Measurements from ENCODE around the gene ADRA2A. TPM values are rescaled to one million over a fixed set of nuclear protein-coding genes. Genes with fewer than 3 reads are reported as not detected.

Gene ADRA2A
- total RNA-seq, 1 donor from 2014 or later = 0.07 TPM

- Mint-ChIP-seq H3K4me3 (ENCODE audit: unreplicated experiment) (no peak overlapping the region), H3K36me3 (ENCODE audit: low read depth) (no peaks in the 10 kb centered on the region), H3K9me3 (ENCODE audit: low read depth) (no peaks in the 10 kb centered on the region), H3K27ac (ENCODE audit: unreplicated experiment) (no peak overlapping the region), H3K27me3 (ENCODE audit: low read depth) (peaks cover 3% of the 10 kb centered on the region), H3K4me1 (ENCODE audit: low read depth) (no peaks in the 10 kb centered on the region)
- DNase-seq (ENCODE audit: low spot score) = no peak
- no peak for TF ChIP-seq CTCF (IDR thresholded peaks at IDR 0.05)
Observed at GRCh38 chr10:111112333-111112732, 35.5 kb downstream of the ADRA2A start.

- H3K4me1 Mint-ChIP-seq (ENCODE audit: low read depth) = no peaks in the 10 kb centered on the region
- H3K27me3 Mint-ChIP-seq (ENCODE audit: low read depth) = peaks cover 5% of the 10 kb centered on the region
- H3K36me3 Mint-ChIP-seq (ENCODE audit: low read depth) = no peaks in the 10 kb centered on the region
- no peak for TF ChIP-seq CTCF (IDR thresholded peaks at IDR 0.05)
- H3K27ac Mint-ChIP-seq (ENCODE audit: unreplicated experiment) = no peak overlapping the region
- no peaks in the 10 kb centered on the region for H3K9me3 Mint-ChIP-seq (ENCODE audit: low read depth)
- DNase-seq (ENCODE audit: low spot score) = no peak
- no peak overlapping the region for H3K4me3 Mint-ChIP-seq (ENCODE audit: unreplicated experiment)
Observed at GRCh38 chr10:111113238-111113960, 36.6 kb downstream of the ADRA2A start.

- no peak for TF ChIP-seq CTCF (IDR thresholded peaks at IDR 0.05)
- no peak for DNase-seq (ENCODE audit: low spot score)
- H3K4me1 Mint-ChIP-seq (ENCODE audit: low read depth) = no peaks in the 10 kb centered on the region
Observed at GRCh38 chr10:111113961-111114757, 37.3 kb downstream of the ADRA2A start.

GRCh38 chr10:111114758-111115500 is 38.1 kb downstream of the ADRA2A start:
- no peaks in the 10 kb centered on the region for H3K9me3 Mint-ChIP-seq (ENCODE audit: low read depth)
- no peak for TF ChIP-seq CTCF (IDR thresholded peaks at IDR 0.05)
- peaks cover 13% of the 10 kb centered on the region for H3K27me3 Mint-ChIP-seq (ENCODE audit: low read depth)
- H3K36me3 Mint-ChIP-seq (ENCODE audit: low read depth) = no peaks in the 10 kb centered on the region
- no peak overlapping the region for H3K4me3 Mint-ChIP-seq (ENCODE audit: unreplicated experiment)
- DNase-seq (ENCODE audit: low spot score) = no peak
- H3K27ac Mint-ChIP-seq (ENCODE audit: unreplicated experiment) = no peak overlapping the region
- no peaks in the 10 kb centered on the region for H3K4me1 Mint-ChIP-seq (ENCODE audit: low read depth)

More at GRCh38 chr10:111113961-111114757, 37.3 kb downstream of the ADRA2A start:
- Mint-ChIP-seq H3K36me3 (ENCODE audit: low read depth) (no peaks in the 10 kb centered on the region), H3K9me3 (ENCODE audit: low read depth) (no peaks in the 10 kb centered on the region), H3K4me3 (ENCODE audit: unreplicated experiment) (no peak overlapping the region), H3K27me3 (ENCODE audit: low read depth) (peaks cover 6% of the 10 kb centered on the region), H3K27ac (ENCODE audit: unreplicated experiment) (no peak overlapping the region)

- Mint-ChIP-seq H3K36me3 (ENCODE audit: low read depth) (no peaks in the 10 kb centered on the region), H3K4me1 (ENCODE audit: low read depth) (no peaks in the 10 kb centered on the region), H3K27ac (ENCODE audit: unreplicated experiment) (no peak overlapping the region), H3K27me3 (ENCODE audit: low read depth) (peaks cover 16% of the 10 kb centered on the region), H3K9me3 (ENCODE audit: low read depth) (no peaks in the 10 kb centered on the region), H3K4me3 (ENCODE audit: unreplicated experiment) (no peak overlapping the region)
- TF ChIP-seq CTCF (IDR thresholded peaks at IDR 0.05) = no peak
- DNase-seq (ENCODE audit: low spot score) = no peak
Observed at GRCh38 chr10:111116211-111116610, 39.4 kb downstream of the ADRA2A start.
